Measurements from ENCODE around the gene AKAP6. TPM values are rescaled to one million over a fixed set of nuclear protein-coding genes. Genes with fewer than 3 reads are reported as not detected.

The AKAP6 gene
- 180 TPM for total RNA-seq
- long read RNA-seq, partial matches to known transcripts = 29 of 59 reads
- long read RNA-seq, other reads (novel, unspliced or antisense) = 29 of 59 reads

- intact Hi-C loops (cut with DNase I) = no loop called here
- no peak for ATAC-seq (ENCODE audit: poor library complexity)
- no peak for DNase-seq
These were observed at the start of gene AKAP6 for GRCh38 chr14:32329146-32329545. Gene AKAP6, plus strand, starts transcription at chr14:32329298. Its CDS starts 104,196 bp downstream, at chr14:32433494.

GRCh38 chr14:32286602-32287001 is 42.5 kb upstream of the AKAP6 start:
- intact Hi-C loops (cut with DNase I) = no loop called here
- ATAC-seq (ENCODE audit: poor library complexity) = no peak

GRCh38 chr14:32296366-32296765 is 32.7 kb upstream of the AKAP6 start:
- ATAC-seq (ENCODE audit: poor library complexity) (no peak), DNase-seq (no peak)
- intact Hi-C loops (cut with DNase I) = no loop called here

More at GRCh38 chr14:32286602-32287001, 42.5 kb upstream of the AKAP6 start:
- DNase-seq = no peak

- peak; percentile 55 for ATAC-seq (ENCODE audit: poor library complexity)
- intact Hi-C loops (cut with DNase I) = no loop called here
- no peak for DNase-seq
These were observed 30.8 kb upstream of the AKAP6 start for GRCh38 chr14:32298346-32298745.

- intact Hi-C loops (cut with DNase I) = no loop called here
- DNase-seq (no peak), ATAC-seq (ENCODE audit: poor library complexity) (peak; percentile 63)
These were observed 29.0 kb upstream of the AKAP6 start for GRCh38 chr14:32300136-32300535.

- DNase-seq (no peak), ATAC-seq (ENCODE audit: poor library complexity) (peak; percentile 11)
- intact Hi-C loops (cut with DNase I) = no loop called here
These were observed 25.2 kb upstream of the AKAP6 start for GRCh38 chr14:32303865-32304264.

- DNase-seq = no peak
- intact Hi-C loops (cut with DNase I) = no loop called here
- ATAC-seq (ENCODE audit: poor library complexity) = no peak
These were observed 24.8 kb upstream of the AKAP6 start for GRCh38 chr14:32304296-32304695.

- no peak for DNase-seq
- intact Hi-C loops (cut with DNase I) = no loop called here
These were observed 22.5 kb upstream of the AKAP6 start for GRCh38 chr14:32306549-32306948.

GRCh38 chr14:32307881-32308582 is 21.1 kb upstream of the AKAP6 start:
- no peak for DNase-seq
- ATAC-seq (ENCODE audit: poor library complexity) = peak; percentile 12
- intact Hi-C loops (cut with DNase I) = no loop called here

More at GRCh38 chr14:32306549-32306948, 22.5 kb upstream of the AKAP6 start:
- no peak for ATAC-seq (ENCODE audit: poor library complexity)

- intact Hi-C loops (cut with DNase I) = no loop called here
- DNase-seq = no peak
- no peak for ATAC-seq (ENCODE audit: poor library complexity)
These were observed 18.2 kb upstream of the AKAP6 start for GRCh38 chr14:32310876-32311275.

- DNase-seq = no peak
- intact Hi-C loops (cut with DNase I) = no loop called here
- peak; percentile 66 for ATAC-seq (ENCODE audit: poor library complexity)
These were observed 17.6 kb upstream of the AKAP6 start for GRCh38 chr14:32311294-32312009.

GRCh38 chr14:32312010-32312331 is 17.1 kb upstream of the AKAP6 start:
- ATAC-seq (ENCODE audit: poor library complexity) = peak; percentile 20

GRCh38 chr14:32313844-32314376 is 15.2 kb upstream of the AKAP6 start:
- DNase-seq (no peak), ATAC-seq (ENCODE audit: poor library complexity) (no peak)
- intact Hi-C loops (cut with DNase I) = no loop called here

More at GRCh38 chr14:32312010-32312331, 17.1 kb upstream of the AKAP6 start:
- intact Hi-C loops (cut with DNase I) = no loop called here
- DNase-seq = no peak

GRCh38 chr14:32318087-32318795 is 10.9 kb upstream of the AKAP6 start:
- ATAC-seq (ENCODE audit: poor library complexity) = no peak
- no peak for DNase-seq
- intact Hi-C loops (cut with DNase I) = no loop called here

GRCh38 chr14:32319368-32320049 is 9.6 kb upstream of the AKAP6 start:
- DNase-seq = no peak
- ATAC-seq (ENCODE audit: poor library complexity) = no peak
- intact Hi-C loops (cut with DNase I) = no loop called here

- DNase-seq = no peak
- no peak for ATAC-seq (ENCODE audit: poor library complexity)
These were observed 4.5 kb upstream of the AKAP6 start for GRCh38 chr14:32324601-32325000.

GRCh38 chr14:32327255-32327961 is 1.7 kb upstream of the AKAP6 start:
- DNase-seq (no peak), ATAC-seq (ENCODE audit: poor library complexity) (no peak)
- intact Hi-C loops (cut with DNase I) = no loop called here

More at GRCh38 chr14:32324601-32325000, 4.5 kb upstream of the AKAP6 start:
- intact Hi-C loops (cut with DNase I) = no loop called here

GRCh38 chr14:32329690-32330285 is 690 bp downstream of the AKAP6 start:
- DNase-seq (no peak), ATAC-seq (ENCODE audit: poor library complexity) (peak; percentile 46)
- intact Hi-C loops (cut with DNase I) = no loop called here
